Measurements from ENCODE around the gene ZNF141.
A peak's percentile ranks its signal among the peaks of the same experiment; 100 is the strongest.
"Not testable (repeated sequence)": the region's sequence is repeated elsewhere in the genome, so short reads cannot be mapped to it uniquely, and the experiment has no call there.

Gene ZNF141

DNA sequence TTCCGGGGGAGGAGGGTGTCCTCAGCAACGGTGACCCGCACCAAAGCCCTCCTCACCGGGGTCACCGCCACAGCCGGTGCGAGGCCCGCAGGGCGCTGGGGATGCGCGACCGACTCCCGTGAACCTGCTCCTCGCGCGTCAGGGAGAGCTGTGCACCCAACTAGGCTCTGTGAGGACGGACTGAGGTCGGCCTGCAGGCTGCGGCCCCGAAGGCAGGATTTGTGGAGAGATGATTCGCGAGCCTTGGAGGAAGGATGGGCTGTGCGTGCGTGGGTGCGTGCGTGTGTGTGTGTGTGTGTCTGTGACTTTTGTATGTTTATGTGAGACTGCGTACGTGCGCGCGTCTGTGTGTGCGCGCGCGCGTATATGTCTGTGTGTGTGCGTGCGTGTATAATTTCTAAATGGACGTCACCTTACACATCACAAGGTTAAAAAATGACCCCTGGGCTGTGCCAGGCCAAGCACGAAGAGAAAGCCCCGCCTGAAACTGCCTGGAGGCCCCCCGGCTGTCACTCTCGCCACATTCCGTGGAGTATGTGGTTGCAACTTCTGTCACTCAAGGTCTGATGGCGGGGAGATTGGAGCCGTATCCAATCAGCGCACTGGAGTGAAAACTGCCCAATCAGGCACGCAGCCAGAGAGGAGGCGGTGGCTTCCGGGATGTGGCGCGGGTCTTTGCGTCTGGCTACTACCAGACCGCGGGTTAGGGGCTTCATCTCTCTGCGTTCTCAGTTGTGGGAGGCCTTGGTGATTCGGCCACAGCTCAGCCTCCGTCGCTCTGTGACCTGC lies at the start of gene ZNF141:
TSS of gene ZNF141 (plus strand) at position 672 of the 789 bp plus-strand sequence. CDS start 170 bp downstream, outside the sequence.
- peak; percentile 97 for DNase-seq

DNA sequence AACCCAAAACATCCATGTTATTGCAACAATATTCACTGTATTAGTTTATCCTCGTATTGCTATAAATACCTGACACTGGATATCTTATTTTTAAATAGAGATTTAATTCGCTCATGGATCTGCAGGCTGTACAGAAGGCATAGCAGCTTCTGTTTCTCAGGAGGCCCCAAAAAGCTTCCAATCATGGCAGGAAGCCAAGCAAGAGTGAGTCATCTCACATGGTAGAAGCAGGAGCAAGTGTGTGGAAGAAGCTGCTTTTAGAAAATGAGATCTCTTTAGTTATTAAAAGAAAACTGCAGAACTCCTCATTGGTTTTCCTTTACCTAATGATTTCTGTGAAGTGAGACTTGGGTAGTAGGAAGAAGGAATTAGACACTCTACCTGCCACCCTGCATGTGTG lies 48.7 kb upstream of the ZNF141 start:
- DNase-seq: no peak

DNA sequence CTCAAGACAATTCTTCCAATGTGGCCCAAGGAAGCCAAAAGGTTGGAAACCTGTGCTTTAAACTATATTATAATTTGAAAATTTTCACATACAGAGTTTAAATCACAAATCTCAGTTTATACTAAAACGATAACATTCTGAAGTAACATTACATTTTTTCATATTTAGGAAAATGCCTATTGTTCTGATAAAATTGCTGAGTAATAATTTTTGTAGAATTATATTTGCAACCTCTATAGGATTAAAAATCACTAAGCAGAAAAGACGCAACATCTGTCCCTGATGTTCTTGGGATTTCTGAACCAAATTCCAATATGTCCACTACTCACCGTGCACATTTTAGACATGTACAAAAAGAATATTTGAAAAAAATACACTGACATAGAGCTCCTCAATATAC lies 42.9 kb upstream of the ZNF141 start:
- DNase-seq: no peak

DNA sequence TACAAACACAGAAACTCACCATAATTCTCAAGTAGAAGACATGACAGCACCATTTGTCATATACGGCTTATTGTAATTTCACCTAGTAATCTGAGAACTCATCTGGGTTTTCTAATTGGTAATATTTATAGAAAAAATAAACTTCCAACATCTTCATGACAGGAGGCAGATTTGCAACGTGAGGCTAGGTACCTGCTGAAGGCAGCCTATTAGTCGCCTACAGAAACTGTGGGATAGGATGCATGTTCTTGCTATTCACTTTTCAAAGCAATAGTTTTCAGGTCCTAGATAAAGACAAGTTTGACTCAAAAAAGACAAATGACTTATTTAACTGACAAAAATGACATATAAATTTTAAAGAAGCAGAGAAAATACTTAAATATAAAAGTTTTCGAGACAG lies 35.2 kb upstream of the ZNF141 start:
- DNase-seq: no peak

DNA sequence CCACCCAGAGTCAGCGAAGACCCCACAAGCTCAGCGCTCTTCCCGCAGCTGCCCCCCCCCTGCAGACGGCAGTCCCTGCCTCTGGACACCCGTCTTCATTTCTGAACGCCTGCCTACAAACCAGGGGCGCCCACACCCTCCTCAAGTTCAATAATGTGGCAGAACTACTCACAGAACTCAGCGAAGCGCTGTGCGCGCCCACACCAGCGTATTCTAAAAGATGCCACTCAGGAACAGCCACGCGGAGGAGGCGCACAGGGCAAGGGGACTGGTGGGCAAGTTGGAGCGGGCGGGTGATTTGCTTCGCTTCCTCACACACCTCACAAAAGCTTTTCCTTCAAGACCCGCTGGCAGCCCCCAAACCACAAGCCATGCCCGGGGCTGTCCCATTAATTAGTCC lies 33.1 kb upstream of the ZNF141 start:
- not testable (repeated sequence) for DNase-seq

DNA sequence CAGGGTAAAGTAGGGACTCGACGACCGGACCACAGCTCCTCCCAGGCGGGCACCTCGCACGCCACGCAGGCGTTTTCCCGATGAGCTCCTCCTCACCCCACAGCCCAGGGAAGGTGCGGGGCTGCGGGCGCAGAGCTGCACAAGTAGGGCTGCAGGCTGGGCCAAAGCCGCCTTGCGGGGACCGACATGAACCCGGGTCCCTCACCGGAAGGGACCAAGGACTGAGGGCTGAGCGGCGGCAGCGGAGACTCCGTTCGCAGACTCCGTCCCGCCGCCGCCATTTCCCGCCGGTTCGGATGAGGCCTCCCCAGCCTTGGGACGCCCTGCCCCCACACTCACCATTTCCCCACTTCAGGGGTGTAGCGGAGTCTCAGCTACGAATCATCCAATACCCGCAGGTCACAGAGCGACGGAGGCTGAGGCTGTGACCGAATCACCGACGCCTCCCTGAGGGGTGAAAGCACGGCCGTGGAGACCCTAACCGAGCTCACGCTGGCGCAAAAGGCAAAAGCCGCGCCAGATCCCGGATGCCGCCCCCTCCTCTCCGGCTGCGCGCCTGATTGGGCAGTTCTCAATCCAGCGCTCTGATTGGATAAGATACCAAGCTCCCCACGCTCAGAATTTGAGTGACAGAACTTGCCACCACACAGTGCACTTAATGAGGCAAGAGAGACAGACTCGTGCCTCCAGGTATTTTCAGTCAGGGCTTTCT lies 32.5 kb upstream of the ZNF141 start, which contains the start of gene ZNF732:
TSS of gene ZNF732 (minus strand) at position 506 of the 712 bp plus-strand sequence. CDS start at position 342, 164 bp downstream.
- peak; percentile 91 for DNase-seq

DNA sequence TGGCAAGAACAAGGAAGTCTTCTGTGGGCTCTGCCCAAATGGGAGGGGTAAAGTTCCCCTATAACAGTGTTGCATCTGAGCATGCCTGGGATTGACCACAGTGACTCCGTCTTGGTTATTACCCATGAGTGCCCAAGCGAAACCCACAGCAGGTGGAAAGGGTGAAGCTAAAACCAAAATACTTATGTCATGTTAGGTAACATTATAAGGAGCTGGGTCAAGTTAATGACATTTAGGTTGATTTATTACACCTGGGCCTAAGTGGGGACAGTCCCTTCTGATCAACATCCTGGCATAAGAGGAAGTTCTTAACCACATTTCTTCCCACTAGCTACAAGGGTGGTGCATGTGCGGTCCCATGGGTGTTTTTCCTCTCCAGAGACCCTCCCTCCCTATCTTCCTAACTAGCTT lies 31.1 kb upstream of the ZNF141 start:
- no peak for DNase-seq

DNA sequence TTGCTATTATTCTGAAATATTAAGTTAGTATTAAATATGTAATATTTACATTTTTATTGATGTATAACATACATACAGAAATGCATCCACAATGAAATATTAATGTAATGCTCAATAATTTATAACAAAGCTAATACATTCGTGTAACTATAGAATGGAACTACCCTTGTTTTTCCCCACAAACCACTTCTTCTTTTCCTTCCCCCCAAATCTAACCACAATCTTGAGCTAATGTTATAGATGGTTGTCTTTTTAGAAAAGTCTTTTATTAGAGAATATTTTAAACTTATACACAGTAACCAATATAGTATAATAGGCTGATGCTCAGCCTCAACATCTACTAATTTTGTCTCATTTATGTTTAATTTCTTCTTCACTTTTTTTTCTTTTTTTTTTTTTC lies 27.8 kb upstream of the ZNF141 start:
- DNase-seq: no peak

DNA sequence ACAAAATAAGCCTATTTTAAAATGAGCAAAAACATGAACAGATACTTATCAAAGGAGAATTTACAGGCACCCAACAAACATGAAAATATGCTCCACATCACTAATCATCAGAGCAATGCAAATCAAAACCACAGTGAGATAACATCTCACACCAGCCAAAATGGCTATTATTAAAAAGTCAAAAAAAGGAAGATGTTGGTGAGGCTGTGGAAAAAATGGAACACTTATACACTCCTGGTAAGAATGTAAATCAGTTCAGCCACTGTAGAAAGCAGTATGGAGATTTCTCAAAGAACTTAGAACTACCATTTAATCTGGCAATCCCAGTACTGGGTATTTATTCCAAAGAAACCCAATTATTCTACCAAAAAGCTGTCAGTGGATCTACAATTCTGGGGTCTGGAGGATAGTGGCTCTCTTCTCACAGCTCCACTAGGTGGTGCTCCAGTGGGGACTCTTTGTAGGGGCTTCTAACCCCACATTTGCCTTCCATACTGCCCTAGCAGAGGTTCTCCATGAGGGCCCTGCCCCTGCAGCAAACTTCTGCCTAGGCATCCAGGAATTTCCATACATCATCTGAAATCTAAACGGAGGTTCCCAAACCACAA lies 23.2 kb upstream of the ZNF141 start:
- DNase-seq: no peak

DNA sequence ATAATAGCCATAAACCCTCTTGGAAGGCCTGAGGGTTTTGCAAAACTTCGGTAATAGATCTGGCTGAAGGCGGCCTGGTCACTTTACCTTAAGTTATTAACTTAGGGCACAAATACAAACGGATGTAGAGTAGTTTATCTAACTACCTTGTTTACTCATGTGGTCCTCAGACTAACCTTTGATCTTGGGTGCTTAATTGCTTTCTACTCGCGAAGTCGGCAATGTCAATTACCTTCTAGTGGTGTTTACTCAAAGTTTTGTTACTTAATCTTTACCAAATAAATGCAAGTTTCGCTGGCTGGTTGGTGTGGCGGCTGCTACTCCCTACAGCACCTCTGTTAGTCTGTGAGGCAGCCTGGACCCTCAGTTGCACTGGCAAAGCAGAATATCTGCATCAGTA lies 8.9 kb upstream of the ZNF141 start:
- DNase-seq: no peak

DNA sequence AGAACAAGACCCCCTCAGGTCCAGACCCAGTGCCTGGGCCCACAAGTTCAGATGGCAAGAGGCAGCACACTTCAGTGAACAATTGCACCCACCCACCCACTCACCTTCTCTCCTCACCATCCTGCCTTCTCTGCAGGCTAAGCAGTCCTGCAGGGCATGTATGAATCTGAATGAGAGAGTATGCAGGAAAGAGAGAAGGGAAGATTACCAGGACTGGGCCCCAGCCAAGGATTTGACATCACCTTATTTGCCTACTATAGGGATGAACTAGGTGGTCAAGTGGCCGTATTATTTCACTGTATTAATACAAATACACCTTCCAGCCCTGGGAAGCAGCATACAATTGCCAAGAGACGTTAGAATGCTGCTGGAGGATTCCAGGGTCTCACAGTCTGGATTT lies 2.1 kb upstream of the ZNF141 start:
- no peak for DNase-seq

DNA sequence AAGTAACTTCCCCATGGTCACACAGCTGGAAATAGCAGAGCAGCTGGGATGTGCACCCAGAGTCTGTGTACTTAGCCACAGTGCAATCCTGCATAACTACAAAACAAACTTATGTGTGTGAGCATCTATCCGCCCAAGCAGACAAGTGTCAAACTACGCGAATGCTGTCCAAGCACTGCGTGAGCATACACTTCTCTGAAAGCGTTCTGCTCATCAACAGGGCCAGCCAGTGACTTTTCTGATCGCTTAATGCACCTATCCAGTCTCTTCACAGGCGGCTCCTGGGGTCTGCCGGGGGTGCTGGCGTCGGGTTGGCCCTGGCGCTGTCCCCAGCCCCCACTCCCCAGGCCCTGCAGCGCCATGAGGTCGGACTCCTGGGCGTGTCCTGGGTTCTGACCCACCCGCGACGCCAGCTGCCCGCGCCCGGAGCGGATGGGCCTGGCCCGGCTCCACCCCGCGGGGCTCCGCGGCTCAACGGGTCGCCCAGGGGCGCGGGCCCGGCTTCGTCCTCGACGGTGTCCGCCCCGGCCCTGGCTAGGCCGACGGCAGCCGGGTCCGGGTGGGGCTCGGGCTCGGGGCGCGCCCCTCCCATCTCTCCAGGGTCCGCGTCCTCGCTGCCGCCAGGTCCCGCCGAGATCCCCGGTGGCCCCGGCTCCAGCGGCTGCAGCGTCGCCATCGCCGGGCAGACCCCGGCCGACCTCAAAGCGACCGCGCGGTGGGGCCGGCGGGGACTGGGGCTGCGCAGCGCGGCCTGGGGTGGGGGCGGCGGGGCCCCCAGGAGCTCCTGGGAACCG lies 1.3 kb upstream of the ZNF141 start:
- peak; percentile 63 for DNase-seq

DNA sequence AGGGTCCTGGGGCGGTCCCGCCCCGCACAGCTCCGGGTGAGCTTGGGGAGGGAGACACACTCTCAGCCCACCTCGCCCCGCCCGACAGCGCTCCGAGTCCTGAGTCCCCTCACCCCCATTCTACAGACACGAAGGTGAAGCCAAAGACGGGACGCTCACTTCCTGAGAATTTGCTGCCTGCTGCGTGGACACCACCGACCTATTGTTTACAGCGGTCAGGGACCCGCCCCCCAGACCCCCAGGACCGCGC lies 796 bp upstream of the ZNF141 start:
- no peak for DNase-seq

DNA sequence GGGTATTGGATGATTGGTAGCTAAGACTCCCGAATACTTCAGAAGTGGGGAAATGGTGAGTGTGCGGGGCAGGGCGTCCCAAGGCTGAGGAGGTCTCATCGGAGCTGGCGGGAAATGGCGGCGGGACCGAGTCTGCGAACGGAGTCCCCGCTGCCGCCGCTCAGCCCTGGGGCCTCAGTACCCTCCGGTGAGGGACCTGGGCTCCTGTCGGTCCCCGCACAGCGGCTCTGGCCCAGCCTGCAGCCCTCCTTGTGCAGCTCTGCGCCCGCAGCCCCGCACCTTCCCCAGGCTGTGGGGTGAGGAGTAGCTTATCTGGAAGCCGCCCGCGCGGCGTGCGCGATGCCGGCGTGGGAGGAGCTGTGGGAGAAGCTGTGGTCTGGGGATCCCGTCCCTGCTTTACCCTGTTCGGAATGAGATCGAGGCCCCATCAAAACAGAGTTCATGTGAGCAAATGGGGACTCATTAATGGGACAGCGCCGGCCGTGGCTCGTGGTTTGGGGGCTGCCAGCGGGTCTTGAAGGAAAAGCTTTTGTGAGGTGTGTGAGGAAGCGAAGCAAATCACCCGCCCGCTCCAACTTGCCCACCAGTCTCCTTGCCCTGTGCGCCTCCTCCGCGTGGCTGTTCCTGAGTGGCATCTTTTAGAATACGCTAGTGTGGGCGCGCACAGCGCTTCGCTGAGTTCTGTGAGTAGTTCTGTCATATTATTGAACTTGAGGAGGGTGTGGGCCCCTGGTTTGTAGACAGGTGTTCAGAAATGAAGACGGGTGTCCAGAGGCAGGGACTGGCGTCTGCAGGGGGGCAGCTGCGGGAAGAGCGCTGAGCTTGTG lies 531 bp downstream of the ZNF141 start:
- no peak for DNase-seq

DNA sequence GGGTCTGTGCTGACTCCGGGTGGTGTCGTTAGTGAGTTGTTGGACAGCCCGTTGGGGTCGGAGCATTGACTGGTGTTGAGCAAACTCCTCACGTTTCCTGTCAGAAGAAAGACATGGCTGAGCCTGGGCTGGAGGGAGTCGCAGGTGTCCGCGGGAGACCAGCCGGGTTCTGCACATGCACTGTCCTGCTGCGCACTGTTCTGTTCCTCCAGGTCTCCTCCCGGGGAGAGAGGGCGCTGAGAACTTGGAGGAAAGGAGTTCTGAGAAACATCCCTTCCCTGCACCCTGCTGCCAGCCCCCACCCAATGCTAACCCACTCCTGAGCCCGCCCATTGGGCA lies 1.1 kb downstream of the ZNF141 start:
- DNase-seq: no peak

DNA sequence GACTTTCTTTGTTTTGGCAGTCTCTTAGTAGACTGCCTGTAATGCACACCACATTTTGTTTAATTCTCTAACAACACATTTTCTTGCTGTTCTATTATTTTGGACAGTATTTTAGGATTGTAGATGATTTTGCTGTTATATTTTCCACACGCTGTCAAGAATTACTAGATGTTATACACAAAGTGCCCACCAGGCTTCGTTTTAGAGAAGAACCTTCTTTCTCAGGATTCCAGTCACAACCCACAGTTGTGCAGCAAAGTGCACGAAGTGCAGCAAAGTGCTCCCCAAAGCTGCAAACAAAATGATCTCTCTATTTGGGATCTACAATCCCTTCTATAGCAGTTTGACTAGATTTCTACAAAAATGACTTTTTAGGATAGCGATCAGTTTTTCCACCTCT lies 2.4 kb downstream of the ZNF141 start:
- no peak for DNase-seq

DNA sequence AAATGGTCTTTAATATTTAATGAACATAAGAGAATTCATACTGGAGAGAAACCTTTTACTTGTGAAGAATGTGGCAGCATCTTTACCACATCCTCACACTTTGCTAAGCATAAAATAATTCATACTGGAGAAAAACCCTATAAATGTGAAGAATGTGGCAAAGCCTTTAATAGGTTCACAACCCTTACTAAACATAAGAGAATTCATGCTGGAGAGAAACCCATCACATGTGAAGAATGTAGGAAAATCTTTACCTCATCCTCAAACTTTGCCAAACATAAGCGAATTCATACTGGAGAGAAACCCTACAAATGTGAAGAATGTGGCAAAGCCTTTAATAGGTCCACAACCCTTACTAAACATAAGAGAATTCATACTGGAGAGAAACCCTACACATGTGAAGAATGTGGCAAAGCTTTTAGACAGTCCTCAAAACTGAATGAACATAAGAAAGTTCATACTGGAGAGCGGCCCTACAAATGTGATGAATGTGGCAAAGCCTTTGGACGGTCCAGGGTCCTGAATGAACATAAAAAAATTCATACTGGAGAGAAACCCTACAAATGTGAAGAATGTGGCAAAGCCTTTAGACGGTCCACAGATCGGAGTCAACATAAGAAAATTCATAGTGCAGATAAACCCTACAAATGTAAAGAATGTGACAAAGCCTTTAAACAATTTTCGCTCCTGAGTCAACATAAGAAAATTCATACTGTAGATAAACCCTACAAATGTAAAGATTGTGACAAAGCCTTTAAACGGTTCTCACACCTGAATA lies 35.6 kb downstream of the ZNF141 start:
- DNase-seq: no peak

DNA sequence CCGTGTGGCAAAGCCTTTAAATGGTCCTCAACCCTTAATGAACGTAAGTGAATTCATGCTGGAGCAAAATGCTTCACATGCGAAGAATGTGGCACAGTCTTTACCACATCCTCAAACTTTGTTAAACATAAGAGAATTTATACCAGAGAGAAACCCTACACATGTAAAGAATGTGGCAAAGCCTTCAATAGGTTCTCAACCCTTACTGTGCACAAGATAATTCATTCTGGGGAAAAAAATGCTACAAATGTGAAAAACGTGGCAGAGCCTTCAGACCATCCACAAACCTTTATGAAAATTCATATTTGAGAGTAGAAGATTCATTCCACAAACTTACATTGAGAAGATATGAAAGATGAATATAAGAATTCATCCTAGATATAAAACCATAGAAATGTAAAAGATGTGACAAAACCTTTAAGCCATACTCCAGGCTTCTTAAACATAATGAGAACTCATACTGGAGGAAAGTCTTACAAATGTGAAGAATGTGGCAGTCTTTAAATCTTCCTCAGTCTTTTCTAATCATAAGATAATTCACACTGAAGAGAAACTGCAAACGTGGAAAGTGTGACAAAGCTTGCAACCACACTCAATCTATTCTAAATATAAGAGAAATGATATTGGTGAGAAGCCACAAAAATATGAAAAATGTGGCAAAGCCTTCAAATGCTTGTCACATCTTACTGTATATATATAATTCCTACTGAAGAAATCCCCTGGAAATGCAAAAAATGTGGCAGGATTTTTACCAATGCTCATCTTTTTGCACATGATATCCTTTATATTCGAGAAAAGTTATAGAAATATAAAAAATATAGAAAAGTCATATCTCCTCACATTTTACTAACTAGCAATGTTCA lies 36.9 kb downstream of the ZNF141 start:
- no peak for DNase-seq

DNA sequence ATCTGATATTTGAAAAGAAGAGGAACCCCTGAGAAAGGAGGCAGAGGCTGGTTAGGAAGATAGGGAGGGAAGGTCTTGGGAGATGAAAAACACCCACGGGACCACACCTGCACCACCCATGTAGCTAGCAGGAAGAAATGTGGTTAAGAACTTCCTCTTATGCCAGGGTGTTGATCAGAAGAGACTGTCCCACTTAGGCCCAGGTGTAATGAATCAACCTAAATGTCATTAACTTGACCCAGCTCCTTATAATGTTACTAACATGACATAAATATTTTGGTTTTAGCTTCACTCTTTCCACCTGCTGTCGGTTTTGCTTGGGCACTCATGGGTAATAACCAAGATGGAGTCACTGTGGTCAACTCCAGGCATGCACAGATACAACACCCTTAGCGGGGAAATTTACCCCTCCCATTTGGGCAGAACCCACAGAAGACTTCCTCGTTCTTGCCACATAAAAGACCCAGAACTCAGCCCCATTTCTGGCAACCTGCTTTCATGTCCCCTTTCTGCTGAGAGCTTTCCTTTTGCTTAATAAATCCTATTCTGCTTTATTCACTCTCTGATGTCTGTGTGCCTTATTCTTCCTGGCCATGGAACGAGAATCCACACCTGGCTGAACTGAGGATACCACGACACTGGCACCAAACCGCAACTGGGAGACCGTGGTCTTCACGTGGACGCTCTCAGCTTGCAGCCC lies 46.8 kb downstream of the ZNF141 start:
- no peak for DNase-seq

Data from retina (tissue), 1 donor.